ENCODE data around the gene PTPRT. TPM values are rescaled to one million over a fixed set of nuclear protein-coding genes. Genes with fewer than 3 reads are reported as not detected.

The PTPRT gene
- total and polyA plus RNA-seq, 2 of the 4 experiments (the other 2 are of a cell fraction), result not detected

DNA sequence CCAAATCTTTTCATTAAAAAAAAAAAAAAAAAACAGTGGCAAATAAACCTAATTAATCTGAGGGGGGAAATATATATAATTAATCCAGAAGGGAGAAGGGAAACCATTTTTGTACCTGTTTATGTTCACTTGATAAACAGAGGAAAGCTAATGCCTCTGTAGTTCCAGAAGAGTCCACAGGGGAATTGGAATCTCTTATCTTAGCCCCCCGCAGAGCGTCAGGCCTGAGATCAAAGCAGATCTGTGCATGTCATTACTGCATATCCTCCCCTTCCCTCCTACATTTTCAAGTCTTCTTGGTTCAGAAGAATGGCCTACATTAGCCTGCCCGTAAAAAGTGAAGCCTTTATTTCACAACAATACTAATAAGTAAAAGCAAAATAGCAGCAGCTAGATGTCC lies 157.2 kb downstream of the PTPRT start:
- H2AK9ac ChIP-seq (replicated peaks; ENCODE audit: low read depth, low read length, poor library complexity), result no peak overlapping the region
- CTCF ChIA-PET, result no interaction called here

More for the DNA sequence above, 157.2 kb downstream of the PTPRT start:
- Histone ChIP-seq H2BK5ac (ENCODE audit: low read depth, low read length, poor library complexity, severe bottlenecking) (no peak overlapping the region), H3K56ac (ENCODE audit: extremely low read depth, insufficient read depth, low read length) (no peak overlapping the region), H4K20me1 (ENCODE audit: insufficient read depth, low read length) (no peaks in the 10 kb centered on the region), H3K4ac (ENCODE audit: low read depth, low read length) (no peak overlapping the region), H3K36me3 (ENCODE audit: control insufficient read depth, insufficient read depth, low read length) (no peaks in the 10 kb centered on the region), H2BK15ac (ENCODE audit: low read depth, low read length) (no peak overlapping the region), H3K18ac (ENCODE audit: low read depth, low read length) (no peak overlapping the region), H2BK120ac (ENCODE audit: low read depth, low read length) (no peak overlapping the region), H4K91ac (ENCODE audit: insufficient read depth, low read depth, low read length) (no peak overlapping the region), H3K79me1 (ENCODE audit: low read depth in 1 of 2, low read length in 2 of 2) (no peaks in the 10 kb centered on the region), H4K8ac (ENCODE audit: low read depth in 2 of 2, low read length in 2 of 2) (no peak overlapping the region), H3K4me1 (ENCODE audit: control insufficient read depth, insufficient read depth, low read length) (no peaks in the 10 kb centered on the region), H3K27ac (ENCODE audit: insufficient read depth, low read length) (no peak overlapping the region), H4K5ac (ENCODE audit: low read depth, low read length) (no peak overlapping the region), H3K23ac (ENCODE audit: low read depth, low read length) (no peak overlapping the region), H3K14ac (replicated peaks; ENCODE audit: low read depth, low read length) (no peak overlapping the region), H3K9ac (ENCODE audit: low read depth, low read length) (no peak overlapping the region), H3K4me2 (ENCODE audit: low read depth, low read length) (no peak overlapping the region), H2BK20ac (ENCODE audit: low read depth, low read length) (no peak overlapping the region), H3K4me3 (ENCODE audit: insufficient read depth, low read depth, low read length) (no peak overlapping the region), H2AK5ac (ENCODE audit: low read depth, low read length) (no peak overlapping the region), H2AFZ (replicated peaks; ENCODE audit: low read length, poor library complexity) (no peak overlapping the region), H3K27me3 (ENCODE audit: control insufficient read depth, insufficient read depth, low read length) (no peaks in the 10 kb centered on the region), H3K9me3 (ENCODE audit: control insufficient read depth, insufficient read depth, low read length) (peaks cover 36% of the 10 kb centered on the region), H3K9me1 (ENCODE audit: insufficient read depth, low read length) (no peaks in the 10 kb centered on the region)
- ATAC-seq (ENCODE audit: low read depth) (no peak), DNase-seq (no peak)
- dilution Hi-C loops (cut with HindIII; ENCODE audit: low sequenced_read_pairs, unreplicated experiment) (no loop called here), intact Hi-C loops (cut with micrococcal nuclease) (no loop called here), in situ Hi-C loops (cut with MboI; ENCODE audit: low sequenced_read_pairs) (no loop called here)
- BruUV-seq (replicated peaks), result no TSS peak
- TF ChIP-seq RCOR1 (IDR thresholded peaks at IDR 0.05; ENCODE audit: insufficient replicate concordance, low read length) (no peak), CTCF (conservative IDR thresholded peaks at IDR 0.05; ENCODE audit: low read depth, low read length) (no peak), MXI1 (IDR thresholded peaks at IDR 0.05; ENCODE audit: borderline replicate concordance, low read depth, low read length) (no peak), POLR2A (IDR thresholded peaks at IDR 0.05; ENCODE audit: low read depth, low read length) (no peak), CHD1 (IDR thresholded peaks at IDR 0.05; ENCODE audit: low read depth, low read length) (no peak), RAD21 (IDR thresholded peaks at IDR 0.05; ENCODE audit: low read length) (no peak), SMC3 (IDR thresholded peaks at IDR 0.05; ENCODE audit: low read depth, low read length) (no peak), CEBPB (IDR thresholded peaks at IDR 0.05; ENCODE audit: low read depth, low read length) (no peak), MAZ (IDR thresholded peaks at IDR 0.05; ENCODE audit: borderline replicate concordance, low read depth, low read length) (no peak), MAFK (IDR thresholded peaks at IDR 0.05; ENCODE audit: low read depth, low read length) (no peak), RFX5 (IDR thresholded peaks at IDR 0.05; ENCODE audit: low read depth, low read length) (no peak)
- TF ChIP-seq, protein P1, sequence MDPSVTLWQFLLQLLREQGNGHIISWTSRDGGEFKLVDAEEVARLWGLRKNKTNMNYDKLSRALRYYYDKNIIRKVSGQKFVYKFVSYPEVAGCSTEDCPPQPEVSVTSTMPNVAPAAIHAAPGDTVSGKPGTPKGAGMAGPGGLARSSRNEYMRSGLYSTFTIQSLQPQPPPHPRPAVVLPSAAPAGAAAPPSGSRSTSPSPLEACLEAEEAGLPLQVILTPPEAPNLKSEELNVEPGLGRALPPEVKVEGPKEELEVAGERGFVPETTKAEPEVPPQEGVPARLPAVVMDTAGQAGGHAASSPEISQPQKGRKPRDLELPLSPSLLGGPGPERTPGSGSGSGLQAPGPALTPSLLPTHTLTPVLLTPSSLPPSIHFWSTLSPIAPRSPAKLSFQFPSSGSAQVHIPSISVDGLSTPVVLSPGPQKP (IDR thresholded peaks at IDR 0.05; ENCODE audit: borderline replicate concordance, low read depth, low read length), result no peak
- POLR2A ChIA-PET (ENCODE audit: unreplicated experiment), result no interaction called here
- no CpG with 5 or more reads among the region's 3 CpGs for WGBS, 2 experiments (ENCODE audit: extremely low coverage in 2 of 2, insufficient read length in 1 of 2)

Data from IMR-90 (cell line).